CD4-positive, alpha-beta T cell treated with Interleukin-15 for 4 hours (primary cell): ENCODE data around the gene CEP250.
"Not testable (repeated sequence)": the region's sequence is repeated elsewhere in the genome, so short reads cannot be mapped to it uniquely, and the experiment has no call there.

Experiments used
- DNase-seq: peaks from one replicate; pipeline ENCODE4 v3.0.0-alpha.2; 2020; ENCODE audit warnings: low spot score

CEP250 gene, protein sequence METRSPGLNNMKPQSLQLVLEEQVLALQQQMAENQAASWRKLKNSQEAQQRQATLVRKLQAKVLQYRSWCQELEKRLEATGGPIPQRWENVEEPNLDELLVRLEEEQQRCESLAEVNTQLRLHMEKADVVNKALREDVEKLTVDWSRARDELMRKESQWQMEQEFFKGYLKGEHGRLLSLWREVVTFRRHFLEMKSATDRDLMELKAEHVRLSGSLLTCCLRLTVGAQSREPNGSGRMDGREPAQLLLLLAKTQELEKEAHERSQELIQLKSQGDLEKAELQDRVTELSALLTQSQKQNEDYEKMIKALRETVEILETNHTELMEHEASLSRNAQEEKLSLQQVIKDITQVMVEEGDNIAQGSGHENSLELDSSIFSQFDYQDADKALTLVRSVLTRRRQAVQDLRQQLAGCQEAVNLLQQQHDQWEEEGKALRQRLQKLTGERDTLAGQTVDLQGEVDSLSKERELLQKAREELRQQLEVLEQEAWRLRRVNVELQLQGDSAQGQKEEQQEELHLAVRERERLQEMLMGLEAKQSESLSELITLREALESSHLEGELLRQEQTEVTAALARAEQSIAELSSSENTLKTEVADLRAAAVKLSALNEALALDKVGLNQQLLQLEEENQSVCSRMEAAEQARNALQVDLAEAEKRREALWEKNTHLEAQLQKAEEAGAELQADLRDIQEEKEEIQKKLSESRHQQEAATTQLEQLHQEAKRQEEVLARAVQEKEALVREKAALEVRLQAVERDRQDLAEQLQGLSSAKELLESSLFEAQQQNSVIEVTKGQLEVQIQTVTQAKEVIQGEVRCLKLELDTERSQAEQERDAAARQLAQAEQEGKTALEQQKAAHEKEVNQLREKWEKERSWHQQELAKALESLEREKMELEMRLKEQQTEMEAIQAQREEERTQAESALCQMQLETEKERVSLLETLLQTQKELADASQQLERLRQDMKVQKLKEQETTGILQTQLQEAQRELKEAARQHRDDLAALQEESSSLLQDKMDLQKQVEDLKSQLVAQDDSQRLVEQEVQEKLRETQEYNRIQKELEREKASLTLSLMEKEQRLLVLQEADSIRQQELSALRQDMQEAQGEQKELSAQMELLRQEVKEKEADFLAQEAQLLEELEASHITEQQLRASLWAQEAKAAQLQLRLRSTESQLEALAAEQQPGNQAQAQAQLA (N-terminal part only)

DNA sequence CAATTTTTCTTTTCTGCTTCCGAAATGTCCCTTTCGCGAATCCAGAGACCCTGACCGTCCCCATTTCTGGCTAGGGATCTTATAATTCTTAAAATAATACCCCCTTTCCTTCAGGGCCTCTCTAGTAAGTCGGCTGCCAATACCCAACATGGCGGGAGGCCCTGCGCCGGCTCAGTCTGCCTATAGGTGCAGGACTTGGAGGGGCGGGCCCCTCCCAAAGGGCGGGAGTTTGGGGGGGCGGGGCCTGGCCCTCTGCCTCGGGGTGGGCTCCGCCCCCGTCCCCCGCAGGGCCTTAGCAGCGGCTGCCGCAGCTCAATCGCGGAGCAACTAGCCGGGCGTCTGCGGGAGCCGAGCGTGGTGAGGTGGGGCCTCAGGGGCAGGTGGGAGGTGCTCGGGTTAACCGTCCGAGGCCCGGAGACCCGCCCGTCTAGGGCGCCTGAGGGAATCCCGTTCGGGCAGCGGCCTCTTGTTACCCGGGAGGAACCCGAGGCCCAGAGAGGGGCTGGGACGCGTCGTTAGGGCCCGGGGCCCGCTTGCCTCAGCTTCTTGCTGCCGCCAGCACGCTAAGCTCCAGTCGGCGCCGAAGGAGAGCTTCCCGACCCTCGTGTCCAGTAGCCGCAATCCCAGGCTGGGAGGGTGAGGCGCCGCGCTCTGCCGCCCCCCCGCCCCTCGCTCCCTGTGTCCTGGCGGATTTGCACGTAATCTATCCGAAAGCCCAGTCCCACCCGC is at the start of gene CEP250:
Gene CEP250, plus strand, starts transcription at position 718 of the 729 bp plus-strand sequence. CDS start 6,770 bp downstream, outside the sequence.
- peak; percentile 94 for DNase-seq

DNA sequence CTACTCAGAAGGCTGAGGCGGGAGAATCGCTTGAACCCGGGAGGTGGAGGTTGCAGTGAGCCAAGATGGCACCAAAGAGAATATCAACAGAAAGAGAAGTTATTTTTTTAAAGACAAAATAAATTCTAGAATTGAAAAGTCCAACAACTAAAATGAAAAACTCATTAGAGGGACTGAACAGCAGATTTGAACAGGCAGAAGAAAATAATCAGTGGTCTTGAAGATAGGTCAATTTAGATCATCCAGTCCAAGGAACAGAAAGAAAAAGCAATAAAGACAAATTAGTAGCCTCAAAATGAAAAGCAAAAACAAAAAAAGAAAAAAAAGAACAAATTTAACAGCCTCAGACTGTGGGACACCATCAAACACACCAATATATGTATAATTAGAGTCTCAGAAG is 49.6 kb upstream of the CEP250 start:
- no peak for DNase-seq

DNA sequence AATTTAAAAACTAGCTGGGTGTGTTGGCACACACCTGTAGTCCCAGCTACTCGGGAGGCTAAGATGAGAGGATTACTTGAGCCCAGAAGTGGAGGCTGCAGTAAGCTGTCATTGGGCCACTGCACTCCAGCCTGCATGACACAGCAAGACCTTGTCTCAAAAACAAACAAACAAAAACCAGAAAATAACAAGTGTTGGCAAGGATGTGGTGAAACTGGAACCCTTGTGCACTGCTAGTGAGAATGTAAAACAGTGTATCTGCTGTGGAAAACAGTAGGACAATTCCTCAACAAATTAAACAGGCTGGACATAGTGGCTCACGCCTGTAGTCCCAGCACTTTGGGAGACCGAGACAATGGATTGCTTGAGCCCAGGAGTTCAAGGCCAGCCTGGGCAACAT is 47.1 kb upstream of the CEP250 start:
- no peak for DNase-seq

DNA sequence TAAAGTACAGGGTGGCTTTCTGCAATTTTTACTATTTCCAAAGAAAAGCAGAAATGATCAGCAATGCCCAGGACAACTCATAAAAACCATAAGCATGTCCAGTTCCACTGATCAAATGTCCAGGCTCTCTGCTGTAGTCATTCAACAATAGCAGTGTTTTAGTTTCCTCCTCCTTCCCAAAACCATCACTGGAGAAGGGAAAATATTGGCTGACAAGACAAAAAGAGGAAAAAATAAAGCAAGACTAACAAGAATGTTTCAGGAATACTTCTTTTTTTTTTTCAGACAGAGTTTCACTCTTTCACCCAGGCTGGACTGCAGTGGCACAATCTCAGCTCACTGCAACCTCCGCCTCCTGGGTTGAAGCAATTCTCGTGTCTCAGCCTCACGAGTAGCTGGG is 45.9 kb upstream of the CEP250 start:
- no peak for DNase-seq

DNA sequence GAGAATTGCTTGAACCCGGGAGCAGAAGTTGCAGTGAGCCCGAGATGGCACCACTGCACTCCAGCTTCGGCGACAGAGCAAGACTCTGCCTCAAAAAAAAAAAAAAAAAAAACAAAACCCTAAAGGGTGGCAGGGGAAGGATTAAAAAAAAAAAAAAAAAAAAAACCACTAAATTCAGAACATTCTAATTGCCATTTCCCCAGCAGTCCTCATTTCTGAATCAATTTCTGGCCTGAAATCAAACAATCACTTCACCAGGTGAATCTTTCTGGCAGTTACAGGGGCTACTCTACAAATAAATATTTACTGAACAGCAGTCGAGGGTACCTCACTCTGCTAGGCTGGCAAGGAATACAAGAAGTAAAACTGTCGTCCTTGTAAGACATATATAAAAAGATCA is 44.8 kb upstream of the CEP250 start:
- DNase-seq: no peak

DNA sequence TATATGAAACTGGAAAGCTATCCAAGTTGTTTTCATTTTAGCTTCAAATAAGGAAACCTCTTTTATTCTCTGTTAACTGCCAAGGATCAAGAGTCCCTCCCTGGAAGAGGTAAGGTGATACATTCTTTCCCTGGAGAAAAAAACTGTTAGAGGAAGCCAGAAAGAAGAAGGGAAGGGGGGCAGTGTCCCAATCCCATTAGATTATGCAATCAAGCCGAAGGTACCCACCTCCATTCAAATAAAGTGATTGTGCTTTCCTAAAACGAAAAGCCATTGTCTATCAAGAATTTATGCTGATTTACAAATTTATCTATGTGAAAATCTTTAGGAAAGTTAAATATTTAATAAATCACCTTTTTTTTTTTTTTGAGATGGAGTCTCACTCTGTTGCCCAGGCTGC is 34.1 kb upstream of the CEP250 start:
- no peak for DNase-seq

DNA sequence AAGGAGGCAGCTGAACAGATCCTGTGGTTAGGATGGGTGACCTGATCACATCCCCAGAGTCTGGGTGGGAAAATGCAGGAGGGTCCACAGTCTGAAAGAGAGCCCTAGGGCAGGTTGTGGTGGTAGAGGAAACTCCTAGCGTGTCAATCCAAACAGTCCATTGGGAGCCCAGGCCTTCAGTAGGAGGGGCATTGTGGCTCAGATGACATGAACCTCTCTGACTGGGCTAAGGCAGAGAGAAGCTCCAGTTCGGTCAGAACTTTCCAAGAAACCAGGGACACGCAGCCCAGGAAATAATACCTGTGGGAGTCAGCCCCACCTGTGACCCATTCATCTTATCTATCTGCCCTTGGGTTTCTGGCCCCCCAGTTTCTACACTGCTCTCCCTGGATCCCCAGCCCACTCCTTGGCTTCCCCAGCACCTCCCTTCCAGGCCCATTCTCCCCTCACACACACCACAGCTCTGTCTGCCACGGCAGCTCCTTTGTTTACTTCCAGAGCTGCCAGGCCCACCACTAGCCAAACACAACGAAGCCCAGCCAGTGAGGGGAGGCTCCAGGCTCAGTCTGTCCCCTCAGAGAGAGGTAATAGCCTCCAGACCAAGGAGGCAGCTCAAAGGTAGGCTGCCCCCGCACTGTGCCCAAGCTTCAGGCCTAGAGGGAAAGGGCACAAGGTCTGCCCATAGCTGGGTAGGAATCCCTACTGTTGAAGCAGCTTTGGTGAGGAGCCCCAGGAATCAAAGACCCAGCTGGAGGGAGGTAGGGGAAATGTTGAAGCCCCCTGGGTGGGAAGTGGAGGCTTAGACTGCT is 23.6 kb upstream of the CEP250 start:
- DNase-seq: no peak

DNA sequence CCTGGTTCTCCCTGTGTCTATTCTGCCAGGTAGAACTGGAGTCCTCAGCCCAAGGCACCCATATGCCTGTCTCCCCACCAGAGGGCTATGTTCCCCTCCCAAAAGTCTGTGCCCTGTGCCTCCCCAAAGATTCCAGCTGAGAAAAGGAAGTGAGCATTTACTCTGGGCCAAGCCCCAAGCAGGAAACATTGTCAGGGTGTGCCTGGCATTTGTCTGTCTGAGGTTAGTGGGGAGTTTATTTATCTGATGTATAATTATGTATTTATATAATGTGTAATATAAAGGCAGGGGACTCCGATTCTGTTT is 23.0 kb upstream of the CEP250 start:
- no peak for DNase-seq

DNA sequence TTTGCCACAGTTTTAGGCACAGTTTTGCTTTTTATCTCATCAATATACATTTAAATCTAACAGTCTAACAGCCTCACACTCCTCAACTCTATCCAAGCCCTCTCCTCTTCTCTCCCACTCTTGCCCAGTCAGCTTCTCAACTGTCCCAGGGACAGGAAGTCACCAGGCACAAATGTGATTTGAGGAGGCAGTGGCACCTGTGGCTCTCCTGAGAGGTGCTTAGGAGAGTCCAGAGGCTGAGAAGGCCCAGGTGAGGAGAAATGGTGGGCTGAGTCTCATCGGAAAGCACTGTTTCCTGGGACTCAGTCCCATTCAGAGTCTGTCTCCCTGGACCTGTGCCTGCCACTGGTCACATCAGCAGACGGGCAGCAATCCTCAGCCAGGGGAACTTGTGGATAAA is 22.1 kb upstream of the CEP250 start:
- no peak for DNase-seq

DNA sequence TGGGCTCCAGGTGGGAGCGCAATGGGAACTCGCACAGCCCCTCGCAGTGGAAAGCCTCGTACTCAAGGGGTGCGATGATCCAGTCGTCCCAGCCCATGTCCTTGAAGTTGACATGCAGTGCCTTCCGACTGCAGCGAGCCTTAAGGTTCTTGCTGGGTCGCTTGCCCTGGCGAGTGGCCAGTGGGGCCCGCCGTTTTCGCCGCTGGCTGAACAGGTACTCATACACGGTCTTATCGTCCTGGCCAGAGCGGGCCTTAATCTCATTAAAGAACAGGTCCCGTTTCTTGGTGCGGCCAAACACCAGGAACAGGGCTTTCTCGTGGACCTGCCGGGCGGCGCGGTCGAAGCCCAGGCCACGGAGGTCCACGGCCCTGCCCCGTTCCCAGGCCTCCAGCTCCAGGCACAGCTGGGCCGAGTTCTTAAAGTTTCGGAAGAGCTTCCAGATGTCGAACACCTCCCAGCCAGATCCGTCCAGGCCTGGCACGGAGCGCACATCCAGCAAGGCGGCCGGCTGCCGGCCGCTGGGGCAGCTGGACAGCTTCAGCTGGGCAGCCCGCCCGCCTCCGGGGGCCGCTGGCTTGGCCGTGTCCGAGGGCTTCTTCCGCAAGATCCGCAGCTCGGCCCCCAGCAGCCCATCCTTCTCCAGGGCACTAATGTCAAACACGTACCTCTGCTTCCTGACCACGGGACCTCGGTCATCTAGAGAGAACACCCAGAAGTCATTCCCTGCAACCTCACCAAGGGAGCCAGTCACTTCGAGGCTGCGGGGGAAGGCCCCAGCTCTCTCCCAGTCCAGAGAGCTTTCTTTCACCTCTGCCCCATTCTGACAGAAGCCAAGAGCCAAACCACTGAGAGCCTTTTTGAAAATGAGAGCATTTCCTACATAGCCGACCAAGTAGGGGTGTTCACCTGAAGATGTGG is 21.1 kb upstream of the CEP250 start:
- DNase-seq: no peak

DNA sequence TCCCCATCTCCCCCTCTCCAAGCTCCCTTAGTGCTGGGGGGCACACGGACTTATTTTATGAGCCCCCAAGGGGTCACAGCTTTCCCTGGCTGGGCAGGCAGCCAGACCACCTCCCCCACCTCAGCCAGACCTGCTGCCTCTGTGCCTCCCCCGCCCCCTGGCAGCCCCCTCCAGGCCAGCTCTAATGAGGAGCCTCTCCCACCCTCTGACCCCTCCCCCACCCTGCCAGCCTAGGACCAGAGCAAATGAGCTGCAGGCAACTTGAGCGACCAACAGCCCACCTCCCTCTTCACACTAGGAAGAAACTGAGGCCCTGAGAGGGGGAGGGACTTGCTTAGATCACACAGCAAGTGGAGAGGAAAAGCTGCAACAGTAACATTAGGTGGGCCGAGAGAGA is 19.2 kb upstream of the CEP250 start:
- DNase-seq: no peak

DNA sequence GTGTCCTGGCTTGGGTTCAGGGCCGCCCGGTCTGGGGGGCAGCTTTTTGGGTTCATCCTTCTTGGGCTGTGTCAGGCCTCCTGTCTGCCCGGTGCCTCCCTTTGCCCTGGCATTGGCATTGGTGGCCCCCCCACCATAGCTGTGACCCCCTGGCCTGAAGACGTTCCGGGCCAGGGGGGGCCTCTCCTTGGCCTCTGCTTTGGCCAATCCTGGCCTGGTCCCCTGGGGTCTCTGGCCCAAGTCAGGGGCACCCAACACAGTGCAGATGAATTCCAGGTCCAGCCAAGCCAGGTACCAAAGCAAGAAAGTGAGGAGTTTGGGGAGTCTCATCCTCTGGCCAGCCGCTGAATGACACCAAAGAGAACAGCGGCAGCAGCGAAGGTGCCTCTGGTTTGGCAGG is 17.8 kb upstream of the CEP250 start:
- no peak for DNase-seq

DNA sequence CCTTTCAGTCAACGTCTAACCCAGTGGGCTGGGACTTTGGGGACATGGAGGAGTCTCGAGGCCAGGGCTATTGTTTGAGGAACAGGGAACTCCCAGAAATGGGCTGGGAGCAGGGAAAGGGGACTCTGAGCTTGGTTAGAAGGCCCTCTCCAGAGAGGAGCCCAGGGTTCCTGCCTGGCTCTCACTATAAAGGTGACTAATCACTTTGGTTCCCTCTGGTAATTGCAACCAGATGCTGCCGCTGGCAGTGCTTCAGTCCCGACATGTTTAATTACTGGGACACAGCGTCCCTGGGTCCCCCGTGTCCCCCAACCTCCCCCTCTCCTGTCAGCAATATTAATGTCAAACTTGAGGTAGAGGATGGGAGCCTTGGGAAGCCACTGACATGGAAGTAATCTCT is 12.4 kb upstream of the CEP250 start:
- no peak for DNase-seq

DNA sequence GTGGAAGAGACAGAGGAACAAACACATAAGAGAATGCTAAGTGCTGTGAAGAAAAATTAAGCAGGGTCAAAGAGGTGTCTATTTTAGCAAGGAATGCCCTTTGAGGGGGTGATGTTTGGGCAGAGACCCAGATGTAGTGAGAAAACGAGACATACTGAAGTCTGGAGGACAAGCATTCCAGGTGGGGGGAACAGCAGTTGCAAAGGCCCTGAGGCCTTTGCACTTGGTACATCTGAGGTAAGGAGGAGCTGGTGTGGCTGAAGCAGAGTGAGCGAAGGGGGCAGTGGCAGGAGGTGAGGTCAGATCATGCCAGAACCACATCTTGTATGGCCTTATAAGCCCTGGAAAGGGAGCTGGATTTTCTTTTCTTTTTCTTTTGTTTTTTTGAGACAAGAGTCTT is 11.2 kb upstream of the CEP250 start:
- DNase-seq: no peak

DNA sequence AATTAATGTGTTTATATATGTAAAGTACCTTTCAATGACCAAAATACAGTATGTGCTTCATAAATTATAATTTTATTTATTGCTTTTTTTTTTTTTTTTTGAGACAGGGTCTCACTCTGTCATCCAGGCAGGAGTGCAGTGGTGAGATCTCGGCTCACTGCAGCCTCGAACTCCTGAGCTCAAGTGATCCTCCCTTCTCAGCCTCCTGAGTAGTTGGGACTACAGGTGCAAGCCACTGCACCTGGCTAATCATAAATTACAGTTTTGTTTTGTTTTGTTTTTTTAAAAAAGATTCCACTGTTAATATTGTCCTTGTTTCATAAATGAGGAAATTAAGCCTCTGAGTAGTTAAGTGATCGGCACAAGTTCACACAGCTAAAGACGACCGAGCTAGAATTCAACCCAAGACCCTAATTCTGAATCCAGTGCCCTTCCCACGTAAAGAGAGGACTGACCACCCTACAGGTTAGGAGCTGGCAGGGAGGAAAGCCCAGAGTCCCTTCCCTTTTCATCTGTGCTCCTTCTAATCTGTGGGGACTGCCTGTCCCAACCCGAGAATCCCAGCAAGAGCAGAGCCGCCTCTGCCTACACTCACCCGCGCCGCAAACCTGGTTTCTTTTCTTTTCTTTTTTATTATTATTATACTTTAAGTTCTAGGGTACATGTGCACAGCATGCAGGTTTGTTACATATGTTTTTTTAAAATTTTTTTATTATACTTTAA is 8.9 kb upstream of the CEP250 start:
- no peak for DNase-seq

DNA sequence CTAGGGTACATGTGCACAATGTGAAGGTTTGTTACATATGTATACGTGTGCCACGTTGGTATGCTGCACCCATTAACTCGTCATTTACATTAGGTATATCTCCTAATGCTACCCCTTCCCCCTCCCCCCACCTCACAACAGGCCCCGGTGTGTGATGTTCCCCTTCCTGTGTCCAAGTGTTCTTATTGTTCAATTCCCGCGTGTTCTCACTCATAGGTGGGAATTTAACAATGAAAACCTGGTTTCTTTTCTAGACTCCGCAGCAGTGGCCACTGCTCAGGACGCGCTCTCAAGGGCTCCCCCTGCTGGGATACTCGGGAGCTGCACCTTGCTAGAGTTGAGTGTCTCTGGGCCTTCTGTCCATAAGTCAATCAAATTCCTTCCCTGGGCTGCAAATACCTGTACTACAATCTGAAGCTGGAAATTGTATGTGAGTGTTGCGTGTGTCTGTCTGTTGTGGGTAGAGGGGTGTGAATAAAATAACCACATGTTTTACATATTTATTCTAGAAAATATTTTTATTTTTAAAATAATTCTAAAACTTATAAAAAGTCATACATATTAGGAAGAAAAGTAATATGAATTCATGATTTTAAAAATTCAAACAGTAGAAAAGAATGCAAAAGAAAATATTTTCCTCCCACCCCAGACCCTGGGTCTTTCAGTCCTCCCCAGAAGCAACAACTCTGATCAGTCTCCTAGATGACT is 8.2 kb upstream of the CEP250 start:
- peak; percentile 90 for DNase-seq

DNA sequence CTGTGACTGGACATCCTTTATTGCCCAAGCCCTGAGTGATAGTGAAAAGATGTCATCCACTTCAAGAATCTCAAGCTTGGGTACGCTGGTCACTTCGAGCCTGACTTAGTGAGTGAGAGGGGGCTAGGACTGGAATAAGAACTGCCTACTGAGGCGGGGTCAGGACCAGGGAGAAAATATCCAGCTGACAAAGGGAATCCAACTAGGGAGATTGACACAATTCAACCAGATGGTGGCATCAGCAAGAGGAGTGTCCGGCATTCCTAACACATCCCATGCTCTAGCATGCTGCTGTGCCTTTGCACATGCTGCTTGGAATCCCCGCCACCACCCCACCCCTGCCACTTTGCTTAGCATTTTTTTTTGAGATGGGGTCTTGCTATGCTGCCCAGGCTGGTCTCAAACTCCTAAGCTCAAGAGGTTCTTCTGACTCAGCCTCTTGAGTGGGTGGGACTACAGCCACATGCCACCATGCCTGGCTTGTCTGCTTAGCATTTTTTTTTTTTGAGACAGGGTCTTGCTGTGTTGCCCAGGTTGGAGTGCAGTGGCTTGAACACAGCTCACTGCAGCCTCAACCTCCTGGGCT is 6.5 kb upstream of the CEP250 start:
- DNase-seq: no peak

DNA sequence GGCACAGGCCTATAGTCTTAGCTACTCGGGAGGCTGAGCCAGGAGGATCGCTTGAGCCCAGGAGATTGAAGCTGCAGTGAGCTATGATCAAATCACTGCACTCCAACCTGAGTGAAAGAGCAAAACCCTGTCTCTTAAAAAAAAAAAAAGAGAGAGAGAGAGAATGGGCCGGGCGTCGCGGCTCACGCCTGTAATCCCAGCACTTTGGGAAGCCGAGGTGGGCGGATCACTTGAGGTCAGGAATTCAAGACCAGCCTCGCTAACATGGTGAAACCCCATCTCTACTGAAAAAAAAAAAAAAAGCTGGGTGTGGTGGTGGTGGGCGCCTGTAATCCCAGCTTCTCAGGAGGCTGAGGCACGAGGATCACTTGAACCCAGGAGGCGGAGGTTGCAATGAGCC is 5.5 kb upstream of the CEP250 start:
- DNase-seq: not testable (repeated sequence)
